Stimulated activated naive CD8-positive, alpha-beta T cell treated with anti-CD3 and anti-CD28 coated beads, Interleukin-15, Interleukin-2, amounts not matched to agents 100 ng/mL and 50 ng/mL, for 24 hours (primary cell): ENCODE data around the gene GINS2.

Experiments used
- H3K27ac Mint-ChIP-seq: one replicate; pipeline ENCODE4 v1.8.0; 2021; ENCODE audit warnings: mild to moderate bottlenecking, mixed read lengths
- H3K27me3 Mint-ChIP-seq: one replicate; pipeline ENCODE4 v1.8.0; 2021; ENCODE audit warnings: mixed read lengths
- H3K36me3 Mint-ChIP-seq: one replicate; pipeline ENCODE4 v1.8.0; 2021; ENCODE audit warnings: low read depth, mixed read lengths
- H3K4me1 Mint-ChIP-seq: one replicate; pipeline ENCODE4 v1.8.0; 2021; ENCODE audit warnings: low read depth, mixed read lengths
- H3K4me3 Mint-ChIP-seq: one replicate; pipeline ENCODE4 v1.8.0; 2021; ENCODE audit warnings: mild to moderate bottlenecking, mixed read lengths
- H3K9me3 Mint-ChIP-seq: one replicate; pipeline ENCODE4 v1.8.0; 2021; ENCODE audit warnings: mixed read lengths

Gene GINS2

DNA sequence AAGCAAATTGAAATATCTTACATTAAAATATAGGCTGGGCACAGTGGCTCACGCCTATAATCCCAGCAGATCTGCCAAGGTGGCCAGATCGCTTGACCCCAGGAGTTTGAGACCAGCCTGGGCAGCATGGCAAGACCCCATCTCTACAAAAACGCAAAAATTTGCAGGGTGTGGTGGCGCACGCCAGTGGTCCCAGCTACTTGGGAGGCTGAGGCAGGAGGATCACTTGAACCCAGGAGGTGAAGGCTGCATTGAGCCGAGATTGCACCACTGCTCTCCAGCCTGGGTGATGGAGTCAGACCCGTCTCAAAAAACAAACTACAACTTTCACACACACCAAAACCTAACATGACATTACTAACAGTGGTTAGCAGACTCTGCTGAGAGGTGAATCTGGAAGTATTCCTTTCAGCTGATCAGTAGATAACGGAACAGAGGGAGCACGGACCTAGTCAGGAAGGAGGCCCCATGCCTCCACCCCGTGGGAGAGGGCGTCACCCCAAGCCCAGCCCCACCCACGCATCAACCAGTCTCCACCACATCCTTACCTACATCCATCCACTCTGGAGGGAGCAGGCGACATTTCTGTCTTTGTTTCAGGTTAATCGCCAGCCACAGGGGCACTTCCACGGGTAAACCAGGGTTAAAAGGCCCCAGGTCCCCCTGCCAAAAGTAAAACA is 1.7 kb downstream of the GINS2 start:
- Mint-ChIP-seq H3K27me3 (no peaks in the 10 kb centered on the region), H3K27ac (peak overlapping the region; percentile 47), H3K4me1 (peaks cover 16% of the 10 kb centered on the region), H3K4me3 (peak overlapping the region; percentile 87), H3K9me3 (no peaks in the 10 kb centered on the region), H3K36me3 (peaks cover 34% of the 10 kb centered on the region)

DNA sequence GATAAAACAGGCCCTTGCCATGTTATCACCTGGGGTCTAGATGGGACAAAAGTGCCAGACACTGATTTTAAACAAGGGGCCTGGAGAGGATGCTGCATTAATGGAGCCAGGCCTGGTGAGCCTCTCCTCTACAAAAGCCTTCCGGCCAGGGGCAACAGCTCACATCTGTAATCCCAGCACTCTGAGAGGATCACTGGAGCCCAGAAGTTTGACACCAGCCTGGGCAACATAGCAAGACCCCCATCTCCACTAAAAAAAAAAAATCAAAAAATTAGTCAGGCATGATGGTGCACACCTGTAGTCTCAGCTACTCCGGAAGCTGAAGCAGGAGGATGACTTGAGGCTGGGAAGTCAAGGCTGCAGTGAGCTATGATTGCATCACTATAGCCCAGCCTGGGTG is 3.5 kb downstream of the GINS2 start:
- Mint-ChIP-seq H3K36me3 (peaks cover 49% of the 10 kb centered on the region), H3K27ac (no peak overlapping the region), H3K4me1 (peaks cover 16% of the 10 kb centered on the region), H3K9me3 (no peaks in the 10 kb centered on the region), H3K27me3 (no peaks in the 10 kb centered on the region), H3K4me3 (no peak overlapping the region)

DNA sequence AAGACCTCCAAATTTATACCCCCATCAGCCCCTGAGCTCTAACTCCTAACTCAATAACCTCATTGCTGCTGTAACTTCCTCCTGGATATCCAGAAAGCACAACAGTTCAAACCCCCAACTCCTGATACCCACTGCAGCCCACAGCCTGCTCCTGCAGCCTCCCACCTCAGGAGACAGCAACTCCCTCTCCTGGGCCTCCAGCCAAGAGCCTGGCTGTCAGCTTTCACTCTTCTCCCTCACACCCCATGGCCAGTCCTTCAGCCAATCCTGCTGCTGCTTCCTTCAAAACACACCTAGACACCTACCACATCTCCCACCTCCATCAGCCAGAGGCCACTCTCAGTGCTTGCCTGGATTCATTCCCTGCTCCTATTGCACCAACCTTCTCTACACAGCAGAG is 5.4 kb downstream of the GINS2 start:
- no peak overlapping the region for H3K4me3 Mint-ChIP-seq

DNA sequence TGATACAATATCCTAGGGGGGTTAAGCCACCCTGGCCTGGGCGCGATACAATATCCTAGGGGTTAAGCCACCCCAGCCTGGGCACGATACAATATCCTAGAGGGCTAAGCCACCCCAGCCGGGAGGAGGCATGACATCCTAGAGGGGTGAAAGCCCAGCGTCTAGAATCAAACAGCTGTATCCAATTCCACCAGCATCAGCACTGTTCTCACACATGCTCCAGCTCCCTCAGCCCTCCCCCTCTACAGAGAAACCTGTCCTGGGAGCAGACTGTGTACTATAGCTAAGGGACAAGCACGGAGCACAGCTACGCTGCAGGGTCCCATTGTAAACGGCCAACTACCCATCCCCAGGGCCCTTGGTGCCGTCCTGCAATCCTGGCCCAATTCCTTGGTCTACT is 6.2 kb downstream of the GINS2 start:
- H3K36me3 Mint-ChIP-seq, result peaks cover 73% of the 10 kb centered on the region
- no peaks in the 10 kb centered on the region for H3K27me3 Mint-ChIP-seq

More for the DNA sequence above, 5.4 kb downstream of the GINS2 start:
- Mint-ChIP-seq H3K27ac (peak overlapping the region; percentile 16), H3K9me3 (no peaks in the 10 kb centered on the region), H3K36me3 (peaks cover 67% of the 10 kb centered on the region), H3K27me3 (no peaks in the 10 kb centered on the region), H3K4me1 (peaks cover 16% of the 10 kb centered on the region)

DNA sequence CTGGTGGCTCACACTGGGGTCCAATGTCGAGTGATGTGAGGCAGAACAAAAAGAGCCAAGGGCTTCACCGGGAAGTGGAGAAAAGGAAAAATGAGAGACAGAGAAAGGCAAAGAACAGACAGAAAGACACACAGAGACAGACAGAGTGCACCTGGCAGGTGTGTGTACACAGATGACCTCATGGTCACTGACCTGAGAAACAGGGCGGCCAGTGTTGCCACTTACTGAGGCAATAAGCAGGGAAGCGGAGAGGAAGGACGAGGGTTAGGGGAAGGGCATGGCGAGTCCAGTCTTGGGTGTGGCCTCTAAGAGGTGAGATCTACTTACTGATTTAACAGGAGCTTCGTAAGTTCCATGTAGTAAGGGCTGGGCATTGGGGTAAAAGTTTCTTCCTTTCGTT is 7.5 kb downstream of the GINS2 start:
- H3K4me1 Mint-ChIP-seq, result peaks cover 13% of the 10 kb centered on the region
- no peaks in the 10 kb centered on the region for H3K9me3 Mint-ChIP-seq
- no peak overlapping the region for H3K27ac Mint-ChIP-seq
- H3K27me3 Mint-ChIP-seq, result no peaks in the 10 kb centered on the region
- peaks cover 70% of the 10 kb centered on the region for H3K36me3 Mint-ChIP-seq
- H3K4me3 Mint-ChIP-seq, result no peak overlapping the region

More for the DNA sequence above, 6.2 kb downstream of the GINS2 start:
- H3K4me3 Mint-ChIP-seq, result no peak overlapping the region
- no peak overlapping the region for H3K27ac Mint-ChIP-seq
- H3K4me1 Mint-ChIP-seq, result peaks cover 19% of the 10 kb centered on the region
- H3K9me3 Mint-ChIP-seq, result no peaks in the 10 kb centered on the region

DNA sequence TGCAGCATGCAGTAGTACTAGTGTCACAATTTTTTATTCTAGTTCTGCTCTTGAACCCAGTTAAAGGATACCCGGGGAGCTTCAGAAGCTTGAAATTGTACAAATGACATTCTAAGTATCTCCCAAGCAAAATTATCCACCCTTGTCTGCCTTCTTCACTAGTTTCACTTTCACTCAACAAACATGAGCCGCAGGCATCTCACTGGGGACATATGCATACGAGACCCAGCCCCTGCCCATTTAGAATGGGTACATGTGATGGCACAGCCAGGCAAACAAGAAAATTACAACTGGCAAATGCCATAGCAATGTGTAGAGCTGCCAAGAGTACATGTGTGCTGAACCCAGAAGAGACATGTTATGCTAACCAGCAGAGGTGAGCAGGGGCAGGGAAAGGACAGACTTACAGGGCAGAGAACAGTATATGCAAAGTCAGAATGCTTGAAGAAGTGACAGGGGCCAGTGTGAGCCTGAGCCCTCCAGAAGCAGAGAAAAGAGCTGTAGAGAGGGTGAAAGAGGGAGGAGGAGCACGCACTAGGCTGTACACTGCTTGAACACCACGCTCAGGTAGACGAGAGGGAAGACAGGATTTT is 8.3 kb downstream of the GINS2 start:
- H3K9me3 Mint-ChIP-seq, result no peaks in the 10 kb centered on the region
- no peaks in the 10 kb centered on the region for H3K27me3 Mint-ChIP-seq
- peaks cover 11% of the 10 kb centered on the region for H3K4me1 Mint-ChIP-seq
- peaks cover 70% of the 10 kb centered on the region for H3K36me3 Mint-ChIP-seq
- H3K4me3 Mint-ChIP-seq, result no peak overlapping the region
- no peak overlapping the region for H3K27ac Mint-ChIP-seq

DNA sequence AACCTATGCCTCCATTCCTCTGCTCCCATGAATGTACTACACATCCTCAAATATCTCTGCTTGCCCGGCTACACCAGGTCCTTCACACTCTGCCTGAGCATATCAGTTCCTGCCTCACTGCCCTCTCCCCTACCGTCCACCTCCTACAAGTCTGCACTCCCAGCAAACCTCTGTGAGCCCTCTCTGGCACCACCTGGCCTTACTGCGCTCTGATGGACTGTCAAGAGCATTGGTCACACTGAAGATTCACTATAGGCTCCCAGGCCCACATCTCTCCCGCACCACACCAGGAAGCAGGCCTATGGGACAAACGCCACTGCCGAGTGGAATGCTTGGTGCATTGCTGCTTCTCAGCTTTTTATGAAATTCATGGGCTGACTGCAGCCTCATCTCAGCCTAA is 8.9 kb downstream of the GINS2 start:
- H3K36me3 Mint-ChIP-seq, result peaks cover 76% of the 10 kb centered on the region
- no peak overlapping the region for H3K4me3 Mint-ChIP-seq
- no peaks in the 10 kb centered on the region for H3K27me3 Mint-ChIP-seq
- H3K4me1 Mint-ChIP-seq, result peaks cover 17% of the 10 kb centered on the region
- H3K9me3 Mint-ChIP-seq, result no peaks in the 10 kb centered on the region
- peak overlapping the region; percentile 41 for H3K27ac Mint-ChIP-seq

DNA sequence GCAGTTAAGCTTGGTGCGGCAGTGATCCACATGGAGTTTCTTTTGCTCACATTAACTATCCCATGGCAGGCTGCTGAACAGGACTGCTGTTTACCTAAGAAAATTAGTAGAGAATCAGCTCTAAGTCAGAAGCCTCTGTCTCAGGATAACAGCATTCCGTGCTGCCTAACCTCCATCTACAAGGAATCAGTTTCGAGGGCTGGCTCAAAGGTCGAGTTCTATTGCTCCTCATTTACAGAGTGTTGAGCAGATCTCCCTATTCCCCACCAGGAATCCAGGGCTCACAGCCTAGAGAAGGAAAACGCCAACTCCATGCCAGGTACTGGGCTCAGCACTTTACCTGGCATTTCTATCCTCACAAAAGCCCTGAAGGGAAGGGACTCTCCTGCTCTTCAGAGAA is 9.9 kb downstream of the GINS2 start:
- Mint-ChIP-seq H3K36me3 (peaks cover 80% of the 10 kb centered on the region), H3K27ac (peak overlapping the region; percentile 9), H3K9me3 (no peaks in the 10 kb centered on the region), H3K4me1 (peaks cover 19% of the 10 kb centered on the region), H3K4me3 (no peak overlapping the region), H3K27me3 (no peaks in the 10 kb centered on the region)

DNA sequence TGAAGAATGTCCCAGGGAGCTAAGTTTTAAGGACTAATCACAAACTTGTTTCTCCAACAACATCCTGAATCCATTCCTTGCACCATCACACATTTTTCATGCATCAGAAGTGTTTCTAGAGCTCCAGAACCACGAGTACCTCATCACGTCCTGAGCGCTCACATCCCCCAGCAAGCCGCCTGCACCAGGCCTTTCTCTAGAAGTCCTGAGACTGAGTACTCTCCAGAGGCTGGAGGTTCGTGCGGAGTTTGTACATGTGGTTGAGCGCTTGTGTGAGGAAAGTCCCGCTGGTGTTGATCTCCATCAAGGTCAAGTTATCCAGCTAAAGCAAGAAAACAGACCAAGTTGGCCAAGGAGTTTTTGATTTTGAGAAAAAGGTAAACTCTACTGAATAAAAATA is 10.7 kb downstream of the GINS2 start:
- no peaks in the 10 kb centered on the region for H3K9me3 Mint-ChIP-seq
- H3K4me3 Mint-ChIP-seq, result no peak overlapping the region
- no peak overlapping the region for H3K27ac Mint-ChIP-seq
- peaks cover 19% of the 10 kb centered on the region for H3K4me1 Mint-ChIP-seq
- no peaks in the 10 kb centered on the region for H3K27me3 Mint-ChIP-seq
- peaks cover 79% of the 10 kb centered on the region for H3K36me3 Mint-ChIP-seq

DNA sequence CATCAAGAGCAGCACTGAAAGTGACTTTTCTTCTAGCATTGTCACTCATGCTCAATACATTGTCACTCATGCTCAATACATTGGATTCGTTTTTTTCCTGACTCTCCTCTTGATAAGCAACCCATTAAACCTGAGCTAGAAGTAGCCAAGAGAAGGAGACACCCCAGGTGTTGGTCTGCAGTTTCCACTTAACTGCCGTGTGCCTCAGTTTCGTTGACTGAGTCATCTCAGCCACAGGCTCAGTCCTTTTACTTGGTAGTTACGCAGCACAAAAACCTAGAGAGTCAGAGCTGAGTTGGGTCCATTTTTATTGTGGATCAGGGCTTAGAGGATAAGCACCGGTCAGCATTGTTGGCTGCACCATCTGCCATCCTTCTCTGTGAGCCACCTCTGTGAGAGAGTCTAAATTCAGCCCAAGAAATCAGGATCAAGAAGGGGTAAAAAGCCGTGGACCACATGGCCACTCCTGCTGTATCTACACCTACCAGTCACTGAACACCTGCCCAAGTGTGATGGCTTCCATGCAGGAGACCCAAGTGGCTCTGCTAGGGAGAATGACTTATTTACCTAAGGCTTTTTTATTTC is 11.3 kb downstream of the GINS2 start:
- no peaks in the 10 kb centered on the region for H3K27me3 Mint-ChIP-seq
- peaks cover 19% of the 10 kb centered on the region for H3K4me1 Mint-ChIP-seq
- H3K9me3 Mint-ChIP-seq, result no peaks in the 10 kb centered on the region
- no peak overlapping the region for H3K4me3 Mint-ChIP-seq
- peak overlapping the region; percentile 41 for H3K27ac Mint-ChIP-seq
- H3K36me3 Mint-ChIP-seq, result peaks cover 82% of the 10 kb centered on the region

DNA sequence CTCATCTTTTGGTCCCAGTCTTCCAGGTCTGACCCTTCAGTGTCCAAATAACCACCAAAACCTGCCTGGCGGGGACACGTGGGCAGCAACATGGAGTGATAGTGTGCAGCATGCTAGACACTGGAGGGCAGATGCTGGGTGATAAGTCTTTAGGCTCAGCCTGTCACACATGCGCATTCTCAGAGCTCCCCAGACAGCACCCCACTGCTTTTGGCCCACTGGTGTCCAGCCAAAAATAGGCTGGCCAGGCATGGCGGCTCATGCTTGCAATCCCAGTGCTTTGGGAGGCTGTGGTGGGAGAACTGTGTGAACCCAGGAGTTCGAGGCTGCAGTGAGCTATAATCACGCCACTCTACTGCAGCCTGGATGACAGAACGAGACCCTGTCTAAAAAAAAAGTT is 12.3 kb downstream of the GINS2 start:
- Mint-ChIP-seq H3K9me3 (no peaks in the 10 kb centered on the region), H3K36me3 (peaks cover 84% of the 10 kb centered on the region), H3K27me3 (no peaks in the 10 kb centered on the region), H3K4me3 (no peak overlapping the region), H3K27ac (no peak overlapping the region), H3K4me1 (peaks cover 19% of the 10 kb centered on the region)

DNA sequence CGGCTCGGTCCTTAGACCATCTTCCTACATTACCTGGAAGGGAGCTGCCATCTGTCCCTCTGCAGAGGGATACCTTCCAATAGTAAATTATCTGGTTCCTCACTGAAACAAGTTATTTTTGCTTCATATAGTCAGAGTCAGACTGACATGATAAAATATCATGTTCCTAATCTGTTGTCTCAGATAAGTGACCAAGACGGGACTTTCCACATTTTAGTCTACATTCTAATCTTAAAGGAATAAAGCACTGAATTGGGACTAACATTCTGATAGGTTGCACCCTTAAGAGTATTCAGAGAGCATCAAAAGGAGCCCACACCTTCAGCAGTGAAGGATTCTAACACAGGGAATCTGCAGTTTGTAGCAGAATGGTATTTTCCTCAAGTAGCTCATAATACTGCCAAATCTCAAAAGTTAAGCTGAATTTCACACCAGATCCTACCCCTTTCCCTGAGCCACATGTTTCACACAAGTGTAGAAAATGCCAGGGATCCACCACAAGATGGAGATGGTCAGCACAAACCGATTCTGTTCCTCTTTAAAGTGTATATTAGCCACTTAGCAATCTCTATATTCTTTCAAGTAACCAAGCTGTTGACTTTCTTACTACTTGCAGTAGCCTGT is 13.4 kb downstream of the GINS2 start:
- Mint-ChIP-seq H3K4me3 (no peak overlapping the region), H3K27me3 (no peaks in the 10 kb centered on the region), H3K4me1 (peaks cover 19% of the 10 kb centered on the region), H3K27ac (peak overlapping the region; percentile 57), H3K36me3 (peaks cover 81% of the 10 kb centered on the region), H3K9me3 (no peaks in the 10 kb centered on the region)

DNA sequence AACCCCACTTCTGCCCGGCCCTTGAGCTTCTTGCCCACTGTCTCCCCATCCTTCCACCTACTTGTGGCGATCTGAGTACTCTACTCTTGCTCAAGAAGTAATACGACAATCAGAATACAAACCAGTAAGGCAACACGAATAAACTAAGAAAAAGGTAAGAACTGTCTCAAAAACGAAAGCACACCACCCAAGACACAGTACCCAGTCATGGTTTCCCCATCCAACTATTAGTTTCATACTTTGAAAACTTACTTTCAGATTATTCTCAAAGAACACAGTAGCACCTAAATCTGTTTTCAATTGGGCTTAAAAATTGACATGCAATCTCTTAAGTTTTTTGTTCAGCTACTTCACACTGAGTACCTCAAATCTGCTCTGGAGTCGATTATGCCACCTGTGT is 13.9 kb downstream of the GINS2 start:
- H3K4me3 Mint-ChIP-seq, result no peak overlapping the region
- H3K27me3 Mint-ChIP-seq, result no peaks in the 10 kb centered on the region
- peaks cover 82% of the 10 kb centered on the region for H3K36me3 Mint-ChIP-seq
- no peaks in the 10 kb centered on the region for H3K9me3 Mint-ChIP-seq
- peak overlapping the region; percentile 57 for H3K27ac Mint-ChIP-seq
- H3K4me1 Mint-ChIP-seq, result peaks cover 19% of the 10 kb centered on the region

DNA sequence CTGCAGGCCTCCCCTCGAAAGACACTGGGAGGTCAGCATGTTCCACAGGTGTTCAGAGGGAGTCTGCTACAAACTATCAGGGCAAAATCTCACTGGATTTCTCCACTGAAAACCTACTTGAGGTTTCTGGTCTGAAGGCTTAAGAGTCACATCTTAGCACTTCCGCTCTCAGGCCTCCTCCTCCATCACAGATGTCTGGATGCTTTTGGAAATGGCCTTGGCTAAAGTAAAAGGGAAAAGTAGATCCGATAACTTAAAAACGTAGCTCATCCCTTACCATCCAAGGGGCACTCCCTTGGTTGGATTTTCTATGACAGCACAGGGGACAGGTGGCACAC is 14.4 kb downstream of the GINS2 start:
- Mint-ChIP-seq H3K36me3 (peaks cover 82% of the 10 kb centered on the region), H3K27ac (no peak overlapping the region), H3K4me1 (peaks cover 19% of the 10 kb centered on the region), H3K27me3 (no peaks in the 10 kb centered on the region), H3K9me3 (no peaks in the 10 kb centered on the region), H3K4me3 (no peak overlapping the region)
